Prostate gland (tissue), 2 donors: Measurements from ENCODE around the gene A2ML1.

ENCODE experiments used
- POLR2A ChIP-seq: fragments of 450-650 bp; IDR thresholded peaks from one replicate; pipeline ENCODE4 v1.6.1; 2016; ENCODE audit warnings: antibody characterized with exemption, mild to moderate bottlenecking
- POLR2AphosphoS5 ChIP-seq: sonication (generic); formaldehyde crosslinking; IDR thresholded peaks from one replicate; pipeline ENCODE4 v1.6.1; 2017; ENCODE audit warnings: antibody characterized with exemption
- TF ChIP-seq, protein P1 (sequence below), 4 experiments: fragments of 200-600 bp in 2 of 4; fragments of 450-650 bp in 2 of 4; sonication (generic) in 2 of 4; IDR thresholded peaks; 1 replicate in 3 of 4; 2 replicates in 1 of 4; pipeline ENCODE4 v1.5.1; 2016 to 2019; ENCODE audit warnings: antibody characterized with exemption in 4 of 4, mild to moderate bottlenecking in 2 of 4, moderate library complexity in 2 of 4

- TF ChIP-seq, protein P1, sequence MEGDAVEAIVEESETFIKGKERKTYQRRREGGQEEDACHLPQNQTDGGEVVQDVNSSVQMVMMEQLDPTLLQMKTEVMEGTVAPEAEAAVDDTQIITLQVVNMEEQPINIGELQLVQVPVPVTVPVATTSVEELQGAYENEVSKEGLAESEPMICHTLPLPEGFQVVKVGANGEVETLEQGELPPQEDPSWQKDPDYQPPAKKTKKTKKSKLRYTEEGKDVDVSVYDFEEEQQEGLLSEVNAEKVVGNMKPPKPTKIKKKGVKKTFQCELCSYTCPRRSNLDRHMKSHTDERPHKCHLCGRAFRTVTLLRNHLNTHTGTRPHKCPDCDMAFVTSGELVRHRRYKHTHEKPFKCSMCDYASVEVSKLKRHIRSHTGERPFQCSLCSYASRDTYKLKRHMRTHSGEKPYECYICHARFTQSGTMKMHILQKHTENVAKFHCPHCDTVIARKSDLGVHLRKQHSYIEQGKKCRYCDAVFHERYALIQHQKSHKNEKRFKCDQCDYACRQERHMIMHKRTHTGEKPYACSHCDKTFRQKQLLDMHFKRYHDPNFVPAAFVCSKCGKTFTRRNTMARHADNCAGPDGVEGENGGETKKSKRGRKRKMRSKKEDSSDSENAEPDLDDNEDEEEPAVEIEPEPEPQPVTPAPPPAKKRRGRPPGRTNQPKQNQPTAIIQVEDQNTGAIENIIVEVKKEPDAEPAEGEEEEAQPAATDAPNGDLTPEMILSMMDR (IDR thresholded peaks at IDR 0.05) = no peak
- no peak for TF ChIP-seq POLR2A
- no peak for TF ChIP-seq POLR2AphosphoS5
Measured at GRCh38 chr12:8907513-8907912, 85.1 kb downstream of the A2ML1 start.
